K562 (cell line): ENCODE results near the gene TMEM167B. TPM values are rescaled to one million over a fixed set of nuclear protein-coding genes. Genes with fewer than 3 reads are reported as not detected.

ENCODE experiments used
- CBX5 ChIP-seq: IDR thresholded peaks from 2 replicates; pipeline ENCODE4 v1.6.1; 2014; ENCODE audit warnings: low read depth, borderline replicate concordance
- CHD1 ChIP-seq: fragments of 200-600 bp; sonication (generic); IDR thresholded peaks from one replicate; pipeline ENCODE4 v1.6.1; 2012; ENCODE audit warnings: mild to moderate bottlenecking, moderate library complexity, low read length, inconsistent platforms
- CREB3 ChIP-seq: fragments of 450-650 bp; conservative IDR thresholded peaks from 2 replicates; pipeline ENCODE4 v1.6.1; 2016; ENCODE audit warnings: missing genetic modification characterization, low read depth, mild to moderate bottlenecking, missing compliant biosample characterization, moderate library complexity
- CREM ChIP-seq: IDR thresholded peaks from 2 replicates; pipeline ENCODE4 v1.6.1; 2014; ENCODE audit warnings: antibody characterized with exemption, low read depth
- ELK1 ChIP-seq: sonication (generic); formaldehyde crosslinking; IDR thresholded peaks from 2 replicates; pipeline ENCODE4 v1.8.1; 2022; ENCODE audit warnings: missing genetic modification reagents
- HDGF ChIP-seq: fragments of 450-650 bp; IDR thresholded peaks from 2 replicates; pipeline ENCODE4 v1.6.1; 2016
- MNT ChIP-seq, 2 experiments: fragments of 450-650 bp; conservative IDR thresholded peaks; 2 replicates each; pipeline ENCODE4 v1.6.1; 2017; ENCODE audit warnings: mild to moderate bottlenecking in 2 of 2, moderate library complexity in 2 of 2
- NFRKB ChIP-seq: fragments of 450-650 bp; IDR thresholded peaks from 2 replicates; pipeline ENCODE4 v1.6.1; 2016; ENCODE audit warnings: low read depth
- NFYB ChIP-seq: IDR thresholded peaks from 2 replicates; pipeline ENCODE4 v1.6.1; 2011; ENCODE audit warnings: mild to moderate bottlenecking, moderate library complexity; ENCODE audit not compliant: insufficient read length; ENCODE audit errors: extremely low read depth
- NKRF ChIP-seq: fragments of 450-650 bp; IDR thresholded peaks from 2 replicates; pipeline ENCODE4 v1.6.1; 2016; ENCODE audit warnings: borderline replicate concordance
- SOX6 ChIP-seq: fragments of 450-650 bp; IDR thresholded peaks from 2 replicates; pipeline ENCODE4 v1.6.1; 2014; ENCODE audit warnings: mild to moderate bottlenecking
- TOE1 ChIP-seq, 2 experiments: fragments of 450-650 bp in 1 of 2; sonication (generic) in 1 of 2; formaldehyde crosslinking in 1 of 2; IDR thresholded peaks; 2 replicates each; pipeline versions ENCODE4 v1.7.1 to v1.8.0; 2016 to 2022; ENCODE audit warnings: borderline replicate concordance in 2 of 2, mild to moderate bottlenecking in 2 of 2, antibody characterized with exemption in 1 of 2, inconsistent platforms in 1 of 2, low read depth in 1 of 2, missing genetic modification reagents in 1 of 2, moderate library complexity in 1 of 2
- ZBTB11 ChIP-seq, 3 experiments: fragments of 200-800 bp in 1 of 3; fragments of 250-450 bp in 1 of 3; fragments of 450-650 bp in 1 of 3; sonication (Bioruptor Pico) in 1 of 3; sonication (Bioruptor generic) in 1 of 3; formaldehyde crosslinking in 1 of 3; IDR thresholded peaks; 2 replicates each; pipeline versions ENCODE4 v1.6.1 to v1.8.0; 2016 to 2022; ENCODE audit warnings: mild to moderate bottlenecking in 2 of 3, missing genetic modification characterization in 2 of 3, missing compliant biosample characterization in 1 of 3, moderate library complexity in 1 of 3
- ZC3H8 ChIP-seq: fragments of 450-650 bp; IDR thresholded peaks from 2 replicates; pipeline ENCODE4 v1.6.1; 2017
- ZFP36 ChIP-seq: fragments of 150-350 bp; IDR thresholded peaks from 2 replicates; pipeline ENCODE4 v1.6.1; 2018; ENCODE audit warnings: low read length, low read depth; ENCODE audit not compliant: partially characterized antibody
- ZKSCAN8 ChIP-seq: fragments of 200-800 bp; sonication (Bioruptor generic); IDR thresholded peaks from 2 replicates; pipeline ENCODE4 v1.6.1; 2016; ENCODE audit warnings: missing genetic modification characterization, missing compliant biosample characterization
- ZNF551 ChIP-seq: fragments of 250-450 bp; sonication (Bioruptor Pico); IDR thresholded peaks from 2 replicates; pipeline ENCODE4 v1.5.0; 2021; ENCODE audit warnings: mild to moderate bottlenecking, moderate library complexity
- ZNF830 ChIP-seq: fragments of 250-450 bp; sonication (Bioruptor Pico); IDR thresholded peaks from 2 replicates; pipeline ENCODE4 v1.5.0; 2021; ENCODE audit warnings: mild to moderate bottlenecking
- polyA plus RNA-seq, 8 experiments: library from polyadenylated mRNA; depleted of rRNA in 4 of 8; stranded (reverse) in 5 of 8; unstranded in 3 of 8; fragments of >200 nt; fragmentation: Nextera tagmentation in 2 of 8; fragmentation: Illumina TruSeq in 1 of 8; extraction: Ambion mirVana in 2 of 8; extraction: Trizol in 1 of 8; gene quantifications; 2 replicates each; pipeline versions ENCODE4 v1.2.1 to v1.2.3, GENCODE V29; 2011 to 2014; ENCODE audit warnings: inconsistent platforms in 1 of 8, missing spikeins in 1 of 8
- total RNA-seq, 7 experiments: library from RNA; depleted of rRNA in 6 of 7; stranded (reverse); fragments of >200 nt in 6 of 7; fragmentation: Illumina TruSeq in 2 of 7; extraction: Trizol in 2 of 7; gene quantifications; 2 replicates each; pipeline versions ENCODE4 v1.2.1 to v1.2.3, GENCODE V29; 2011 to 2021; ENCODE audit warnings: low replicate concordance in 1 of 7

Gene TMEM167B
- total and polyA plus RNA-seq, 9 of the 15 experiments (the other 6 are each of a cell fraction or from before 2014, with no cell fraction given) = 17.2 to 36.4 (median 32.2) TPM

- TF ChIP-seq HDGF (no peak), NFRKB (no peak), SOX6 (no peak), MNT (conservative IDR thresholded peaks at IDR 0.05) (0 out of 4 replicates have a peak, but pooled peaks of 1 of the 2 experiments have one; percentile 16), ZNF830 (no peak), ZKSCAN8 (CRISPR knock-in tag) (no peak), CREM (peak; percentile 48), TOE1 (IDR thresholded peaks at IDR 0.05; ENCODE audit: borderline replicate concordance) (peak; percentile 47; the same call in 1 of the 2 replicates), TOE1 (CRISPR knock-in tag; IDR thresholded peaks at IDR 0.05; ENCODE audit: borderline replicate concordance, low read depth) (no peak), NFYB (no peak), NKRF (no peak), ZBTB11 (CRISPR knock-in tag; IDR thresholded peaks at IDR 0.05) (peak in 1 of 3 experiments; percentile 74; a peak in 1 of 6 replicates), CREB3 (tag) (no peak), ELK1 (no peak), ZC3H8 (no peak), CHD1 (no peak), ZFP36 (peak; percentile 14), CBX5 (no peak), ZNF551 (CRISPR knock-in tag) (no peak)
Measured at GRCh38 chr1:109112652-109113285, 22.2 kb downstream of the TMEM167B start (continued).
